ENCODE results near the gene MED13L. TPM values are rescaled to one million over a fixed set of nuclear protein-coding genes. Genes with fewer than 3 reads are reported as not detected.

MED13L gene
- total RNA-seq, 1 experiment from 2014 or later: 89.0 TPM

DNA sequence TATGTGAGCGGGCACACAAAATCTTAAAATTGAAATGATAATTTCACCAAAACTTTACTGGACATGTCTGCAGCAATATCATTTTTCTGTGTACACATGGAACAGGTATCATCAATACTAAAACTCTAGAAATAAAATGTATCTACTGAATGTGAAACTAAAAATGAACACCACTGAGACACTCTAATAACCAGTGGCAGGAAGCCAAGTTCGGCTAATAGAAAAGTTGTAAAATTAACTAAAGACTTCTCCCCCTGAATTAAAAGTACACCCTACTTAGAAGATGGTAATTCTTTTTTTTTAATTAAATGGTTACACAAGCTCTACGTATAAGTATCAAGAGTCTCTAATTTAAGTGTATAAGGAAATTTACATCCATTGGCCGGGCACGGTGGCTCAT, 227.2 kb downstream of the MED13L start:
- TF ChIP-seq, protein P1, sequence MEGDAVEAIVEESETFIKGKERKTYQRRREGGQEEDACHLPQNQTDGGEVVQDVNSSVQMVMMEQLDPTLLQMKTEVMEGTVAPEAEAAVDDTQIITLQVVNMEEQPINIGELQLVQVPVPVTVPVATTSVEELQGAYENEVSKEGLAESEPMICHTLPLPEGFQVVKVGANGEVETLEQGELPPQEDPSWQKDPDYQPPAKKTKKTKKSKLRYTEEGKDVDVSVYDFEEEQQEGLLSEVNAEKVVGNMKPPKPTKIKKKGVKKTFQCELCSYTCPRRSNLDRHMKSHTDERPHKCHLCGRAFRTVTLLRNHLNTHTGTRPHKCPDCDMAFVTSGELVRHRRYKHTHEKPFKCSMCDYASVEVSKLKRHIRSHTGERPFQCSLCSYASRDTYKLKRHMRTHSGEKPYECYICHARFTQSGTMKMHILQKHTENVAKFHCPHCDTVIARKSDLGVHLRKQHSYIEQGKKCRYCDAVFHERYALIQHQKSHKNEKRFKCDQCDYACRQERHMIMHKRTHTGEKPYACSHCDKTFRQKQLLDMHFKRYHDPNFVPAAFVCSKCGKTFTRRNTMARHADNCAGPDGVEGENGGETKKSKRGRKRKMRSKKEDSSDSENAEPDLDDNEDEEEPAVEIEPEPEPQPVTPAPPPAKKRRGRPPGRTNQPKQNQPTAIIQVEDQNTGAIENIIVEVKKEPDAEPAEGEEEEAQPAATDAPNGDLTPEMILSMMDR (IDR thresholded peaks at IDR 0.05; ENCODE audit: unreplicated experiment): no peak
- Mint-ChIP-seq H3K27ac (ENCODE audit: unreplicated experiment) (no peak overlapping the region), H3K4me3 (ENCODE audit: low read depth, unreplicated experiment) (no peak overlapping the region), H3K27me3 (ENCODE audit: unreplicated experiment) (no peaks in the 10 kb centered on the region), H3K9me3 (ENCODE audit: low read depth, unreplicated experiment) (no peaks in the 10 kb centered on the region), H3K36me3 (ENCODE audit: insufficient read depth, unreplicated experiment) (no peaks in the 10 kb centered on the region), H3K4me1 (ENCODE audit: low read depth, unreplicated experiment) (peaks cover 12% of the 10 kb centered on the region)
- CTCF ChIA-PET: interaction anchor here (0.6 kb wide), 1 partner anchor 11 kb away, joined by 3 read pairs; no protein-coding TSS in a partner anchor
- no peak for DNase-seq
- intact Hi-C loops (cut with micrococcal nuclease; ENCODE audit: unreplicated experiment): no loop called here
- BruUV-seq (replicated peaks): no TSS peak

DNA sequence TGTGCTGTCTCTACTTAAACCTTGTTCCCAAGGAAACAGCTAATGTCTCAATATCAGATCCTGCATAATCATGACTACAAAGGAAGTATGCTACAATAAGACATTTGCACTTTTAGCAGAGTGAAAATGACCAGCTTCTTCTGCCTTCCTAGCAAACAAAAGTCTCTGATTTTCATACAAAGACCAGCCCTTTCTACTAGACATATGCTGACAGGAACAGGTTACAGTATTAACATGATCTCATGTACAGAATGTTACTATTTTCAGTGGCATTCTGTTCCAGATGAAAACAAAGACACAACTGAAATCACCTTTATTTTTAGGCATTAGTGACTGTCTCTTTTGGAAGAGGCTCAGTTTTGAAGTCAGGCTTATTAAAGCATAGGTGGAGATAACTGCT, 228.6 kb downstream of the MED13L start:
- TF ChIP-seq, protein P1 (IDR thresholded peaks at IDR 0.05; ENCODE audit: unreplicated experiment): no peak
- no peaks in the 10 kb centered on the region for H3K9me3 Mint-ChIP-seq (ENCODE audit: low read depth, unreplicated experiment)
- DNase-seq: no peak
- no peak overlapping the region for H3K4me3 Mint-ChIP-seq (ENCODE audit: low read depth, unreplicated experiment)
- H3K4me1 Mint-ChIP-seq (ENCODE audit: low read depth, unreplicated experiment): peaks cover 5% of the 10 kb centered on the region
- H3K27ac Mint-ChIP-seq (ENCODE audit: unreplicated experiment): no peak overlapping the region
- intact Hi-C loops (cut with micrococcal nuclease; ENCODE audit: unreplicated experiment): no loop called here
- no peaks in the 10 kb centered on the region for H3K27me3 Mint-ChIP-seq (ENCODE audit: unreplicated experiment)
- CTCF ChIA-PET: no interaction called here
- BruUV-seq (replicated peaks): no TSS peak
- no peaks in the 10 kb centered on the region for H3K36me3 Mint-ChIP-seq (ENCODE audit: insufficient read depth, unreplicated experiment)

DNA sequence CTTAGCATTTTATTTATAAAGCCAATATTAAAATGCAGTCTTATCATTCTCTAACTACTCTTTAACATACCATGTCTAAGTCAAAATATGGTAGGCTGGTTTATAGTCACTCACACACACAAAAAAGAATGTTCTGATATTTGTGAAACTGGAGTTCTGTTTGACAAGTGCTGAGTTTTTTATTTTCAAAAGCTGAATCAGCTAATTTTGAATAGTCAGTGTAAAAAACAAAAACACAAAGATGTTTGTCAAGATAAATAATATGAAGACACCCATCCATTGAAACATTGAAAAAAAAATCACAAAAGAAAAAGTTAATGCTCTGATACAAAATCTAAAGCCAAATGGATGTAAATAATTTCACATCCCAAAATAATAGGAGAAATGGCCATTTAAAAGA, 231.5 kb downstream of the MED13L start:
- no peak for DNase-seq
- TF ChIP-seq, protein P1 (IDR thresholded peaks at IDR 0.05; ENCODE audit: unreplicated experiment): no peak
- intact Hi-C loops (cut with micrococcal nuclease; ENCODE audit: unreplicated experiment): no loop called here
- BruUV-seq (replicated peaks): no TSS peak
- Mint-ChIP-seq H3K4me1 (ENCODE audit: low read depth, unreplicated experiment) (no peaks in the 10 kb centered on the region), H3K36me3 (ENCODE audit: insufficient read depth, unreplicated experiment) (no peaks in the 10 kb centered on the region), H3K27me3 (ENCODE audit: unreplicated experiment) (no peaks in the 10 kb centered on the region), H3K9me3 (ENCODE audit: low read depth, unreplicated experiment) (no peaks in the 10 kb centered on the region), H3K4me3 (ENCODE audit: low read depth, unreplicated experiment) (no peak overlapping the region), H3K27ac (ENCODE audit: unreplicated experiment) (no peak overlapping the region)
- CTCF ChIA-PET: no interaction called here

DNA sequence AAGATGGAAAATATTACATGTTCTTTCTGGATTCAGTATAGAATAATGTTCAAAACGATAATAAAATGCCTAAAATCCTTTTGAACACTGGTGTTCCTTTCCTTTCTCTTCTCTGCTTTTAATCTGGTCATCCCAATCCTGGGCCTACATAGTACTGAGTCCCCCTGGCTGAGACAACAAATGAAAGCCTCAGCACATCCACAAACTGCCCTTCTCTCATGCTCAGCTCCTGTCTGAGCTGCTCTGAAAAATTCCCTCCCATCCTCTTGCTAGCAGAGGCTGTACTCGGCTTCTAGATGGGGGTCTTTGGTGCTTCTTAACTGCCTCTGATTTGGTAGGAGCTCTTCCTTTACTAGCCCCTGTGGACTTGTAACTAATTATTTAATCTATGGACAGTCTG, 232.3 kb downstream of the MED13L start:
- no peaks in the 10 kb centered on the region for H3K36me3 Mint-ChIP-seq (ENCODE audit: insufficient read depth, unreplicated experiment)
- H3K4me3 Mint-ChIP-seq (ENCODE audit: low read depth, unreplicated experiment): no peak overlapping the region
- intact Hi-C loops (cut with micrococcal nuclease; ENCODE audit: unreplicated experiment): no loop called here
- no peak overlapping the region for H3K27ac Mint-ChIP-seq (ENCODE audit: unreplicated experiment)
- H3K9me3 Mint-ChIP-seq (ENCODE audit: low read depth, unreplicated experiment): no peaks in the 10 kb centered on the region
- H3K27me3 Mint-ChIP-seq (ENCODE audit: unreplicated experiment): no peaks in the 10 kb centered on the region
- no peaks in the 10 kb centered on the region for H3K4me1 Mint-ChIP-seq (ENCODE audit: low read depth, unreplicated experiment)
- CTCF ChIA-PET: no interaction called here
- TF ChIP-seq, protein P1 (IDR thresholded peaks at IDR 0.05; ENCODE audit: unreplicated experiment): no peak
- DNase-seq: no peak
- no TSS peak for BruUV-seq (replicated peaks)
